ENCODE results near the gene QPCTL. TPM values are rescaled to one million over a fixed set of nuclear protein-coding genes. Genes with fewer than 3 reads are reported as not detected.

Gene QPCTL
- total and polyA plus RNA-seq, 10 of the 15 experiments (the other 5 are each of a cell fraction or from before 2014, with no cell fraction given), result 1.1 to 22.6 (median 11.2) TPM

DNA sequence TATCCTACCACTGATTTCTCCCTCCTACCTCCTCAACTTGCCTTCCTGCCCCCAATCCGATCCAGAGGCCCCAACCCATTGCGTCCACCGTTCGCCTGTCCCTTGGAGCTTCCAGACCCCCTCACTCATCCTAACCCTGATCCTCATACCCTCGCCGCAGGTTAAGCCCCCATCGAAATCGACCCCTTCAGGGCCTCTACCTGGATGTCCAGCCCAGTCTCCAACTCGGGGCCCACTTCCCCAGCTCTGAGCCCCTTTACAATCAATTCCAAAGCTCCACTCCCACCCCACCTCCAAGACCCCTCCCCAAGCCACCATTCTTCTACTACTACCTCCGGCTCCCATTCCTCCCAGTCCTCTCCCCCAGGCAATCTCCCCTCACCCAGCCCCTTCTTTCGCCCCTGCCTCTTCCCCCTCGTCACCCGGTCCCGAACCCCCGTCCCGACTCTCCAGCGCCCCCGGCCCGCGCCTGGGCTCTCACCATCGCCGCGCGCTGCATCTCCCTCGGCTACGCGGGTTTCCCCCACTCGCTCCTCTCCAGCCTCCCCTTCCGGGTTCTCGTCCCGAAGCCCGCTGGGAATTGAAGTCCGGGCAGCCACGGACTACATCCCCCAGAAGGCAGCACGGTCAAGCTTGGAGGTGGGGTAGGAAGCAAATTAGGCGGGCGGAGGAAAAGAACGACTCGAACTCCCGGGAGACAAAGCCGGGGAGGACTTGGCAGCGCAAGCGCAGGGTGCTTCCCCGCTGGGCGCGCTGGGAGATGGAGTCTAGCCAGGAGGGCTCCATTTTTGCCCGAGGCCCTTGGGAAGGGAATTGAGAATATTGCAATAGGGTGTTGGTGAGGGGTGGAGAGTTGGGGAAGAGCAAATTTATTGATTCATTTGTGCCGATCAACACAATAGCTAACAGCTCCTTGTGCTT, 38.2 kb downstream of the QPCTL start, which contains the start of gene FBXO46 (continued):
- peak; percentile 53; the same call in 1 of the 2 replicates for TF ChIP-seq ELK1 (IDR thresholded peaks at IDR 0.05; ENCODE audit: low read depth, low read length)
- TF ChIP-seq, protein P1, sequence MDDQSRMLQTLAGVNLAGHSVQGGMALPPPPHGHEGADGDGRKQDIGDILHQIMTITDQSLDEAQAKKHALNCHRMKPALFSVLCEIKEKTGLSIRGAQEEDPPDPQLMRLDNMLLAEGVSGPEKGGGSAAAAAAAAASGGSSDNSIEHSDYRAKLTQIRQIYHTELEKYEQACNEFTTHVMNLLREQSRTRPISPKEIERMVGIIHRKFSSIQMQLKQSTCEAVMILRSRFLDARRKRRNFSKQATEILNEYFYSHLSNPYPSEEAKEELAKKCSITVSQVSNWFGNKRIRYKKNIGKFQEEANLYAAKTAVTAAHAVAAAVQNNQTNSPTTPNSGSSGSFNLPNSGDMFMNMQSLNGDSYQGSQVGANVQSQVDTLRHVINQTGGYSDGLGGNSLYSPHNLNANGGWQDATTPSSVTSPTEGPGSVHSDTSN (IDR thresholded peaks at IDR 0.05; ENCODE audit: insufficient replicate concordance, low read depth, low read length), result peak; percentile 1
- peak; percentile 79 for TF ChIP-seq TAF1 (IDR thresholded peaks at IDR 0.05; ENCODE audit: borderline replicate concordance, low read depth, low read length)
- TF ChIP-seq EZH2 (IDR thresholded peaks at IDR 0.05; ENCODE audit: borderline replicate concordance, control insufficient read depth, low read depth, low read length), result no peak
- TF ChIP-seq, protein P2, sequence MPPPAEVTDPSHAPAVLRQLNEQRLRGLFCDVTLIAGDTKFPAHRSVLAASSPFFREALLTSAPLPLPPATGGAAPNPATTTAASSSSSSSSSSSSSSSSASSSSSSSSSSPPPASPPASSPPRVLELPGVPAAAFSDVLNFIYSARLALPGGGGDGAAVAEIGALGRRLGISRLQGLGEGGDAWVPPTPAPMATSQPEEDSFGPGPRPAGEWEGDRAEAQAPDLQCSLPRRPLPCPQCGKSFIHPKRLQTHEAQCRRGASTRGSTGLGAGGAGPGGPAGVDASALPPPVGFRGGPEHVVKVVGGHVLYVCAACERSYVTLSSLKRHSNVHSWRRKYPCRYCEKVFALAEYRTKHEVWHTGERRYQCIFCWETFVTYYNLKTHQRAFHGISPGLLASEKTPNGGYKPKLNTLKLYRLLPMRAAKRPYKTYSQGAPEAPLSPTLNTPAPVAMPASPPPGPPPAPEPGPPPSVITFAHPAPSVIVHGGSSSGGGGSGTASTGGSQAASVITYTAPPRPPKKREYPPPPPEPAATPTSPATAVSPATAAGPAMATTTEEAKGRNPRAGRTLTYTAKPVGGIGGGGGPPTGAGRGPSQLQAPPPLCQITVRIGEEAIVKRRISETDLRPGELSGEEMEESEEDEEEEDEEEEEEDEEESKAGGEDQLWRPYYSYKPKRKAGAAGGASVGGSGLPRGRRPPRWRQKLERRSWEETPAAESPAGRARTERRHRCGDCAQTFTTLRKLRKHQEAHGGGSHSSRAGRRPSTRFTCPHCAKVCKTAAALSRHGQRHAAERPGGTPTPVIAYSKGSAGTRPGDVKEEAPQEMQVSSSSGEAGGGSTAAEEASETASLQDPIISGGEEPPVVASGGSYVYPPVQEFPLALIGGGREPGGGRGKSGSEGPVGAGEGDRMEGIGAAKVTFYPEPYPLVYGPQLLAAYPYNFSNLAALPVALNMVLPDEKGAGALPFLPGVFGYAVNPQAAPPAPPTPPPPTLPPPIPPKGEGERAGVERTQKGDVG (CRISPR knock-in tag; IDR thresholded peaks at IDR 0.05), result no peak
- TF ChIP-seq KAT2A (conservative IDR thresholded peaks at IDR 0.05; ENCODE audit: control insufficient read depth, low read depth, low read length), result no peak
- TF ChIP-seq ZNF274 (IDR thresholded peaks at IDR 0.05; ENCODE audit: insufficient read depth, insufficient read length), result no peak
- TF ChIP-seq SMC3 (IDR thresholded peaks at IDR 0.05; ENCODE audit: borderline replicate concordance, low read length), result no peak
- no peak for TF ChIP-seq NFYA (IDR thresholded peaks at IDR 0.05; ENCODE audit: borderline replicate concordance, low read depth, low read length)
- TF ChIP-seq NFYB (IDR thresholded peaks at IDR 0.05; ENCODE audit: insufficient read depth, low read depth, low read length), result no peak
- TF ChIP-seq PAX8 (IDR thresholded peaks at IDR 0.05), result no peak
- TF ChIP-seq DPF2 (IDR thresholded peaks at IDR 0.05), result no peak
- TF ChIP-seq POLR2AphosphoS2 (IDR thresholded peaks at IDR 0.05; ENCODE audit: low read depth, low read length), result 0 out of 2 replicates have a peak, but pooled peaks have one; percentile 54
- TF ChIP-seq ZZZ3 (IDR thresholded peaks at IDR 0.05; ENCODE audit: control insufficient read depth, insufficient read length, low read depth), result no peak
- peak; percentile 23 for TF ChIP-seq KLF5 (IDR thresholded peaks at IDR 0.05; ENCODE audit: partially characterized antibody)
- no peak for TF ChIP-seq NFIC (IDR thresholded peaks at IDR 0.05; ENCODE audit: low read depth, low read length)
- no peak for TF ChIP-seq MTA2 (IDR thresholded peaks at IDR 0.05; ENCODE audit: low read depth)
- TF ChIP-seq NFXL1 (IDR thresholded peaks at IDR 0.05; ENCODE audit: borderline replicate concordance), result no peak
- TF ChIP-seq KDM1A (IDR thresholded peaks at IDR 0.05; ENCODE audit: borderline replicate concordance), result no peak
- TF ChIP-seq, protein P3, sequence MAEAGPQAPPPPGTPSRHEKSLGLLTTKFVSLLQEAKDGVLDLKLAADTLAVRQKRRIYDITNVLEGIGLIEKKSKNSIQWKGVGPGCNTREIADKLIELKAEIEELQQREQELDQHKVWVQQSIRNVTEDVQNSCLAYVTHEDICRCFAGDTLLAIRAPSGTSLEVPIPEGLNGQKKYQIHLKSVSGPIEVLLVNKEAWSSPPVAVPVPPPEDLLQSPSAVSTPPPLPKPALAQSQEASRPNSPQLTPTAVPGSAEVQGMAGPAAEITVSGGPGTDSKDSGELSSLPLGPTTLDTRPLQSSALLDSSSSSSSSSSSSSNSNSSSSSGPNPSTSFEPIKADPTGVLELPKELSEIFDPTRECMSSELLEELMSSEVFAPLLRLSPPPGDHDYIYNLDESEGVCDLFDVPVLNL (IDR thresholded peaks at IDR 0.05; ENCODE audit: low read depth, low read length), result peak; percentile 51; the same call in 1 of the 2 replicates
- TF ChIP-seq CBFB (IDR thresholded peaks at IDR 0.05; ENCODE audit: low read depth), result no peak; the same call in 1 of the 2 replicates
- TF ChIP-seq BCL11A (IDR thresholded peaks at IDR 0.05; ENCODE audit: low read depth, low read length), result no peak
- no peak for TF ChIP-seq CBX3 (IDR thresholded peaks at IDR 0.05; ENCODE audit: borderline replicate concordance, low read depth)
- peak; percentile 71; the same call in 1 of the 2 replicates for TF ChIP-seq MYB (IDR thresholded peaks at IDR 0.05; ENCODE audit: borderline replicate concordance, low read depth, low read length)
